22Rv1 (cell line): ENCODE measurements around the gene SYNDIG1L.

ENCODE experiments used
- H3K27ac ChIP-seq: fragments of 450-650 bp; 2 replicates; pipeline ENCODE4 v1.5.1; 2017
- CTCF ChIP-seq: fragments of 450-650 bp; IDR thresholded peaks from 2 replicates; pipeline ENCODE4 v1.5.1; 2017; ENCODE audit warnings: mild to moderate bottlenecking
- ZFX ChIP-seq: fragments of 450-650 bp; IDR thresholded peaks from 2 replicates; pipeline ENCODE4 v1.6.1; 2017; ENCODE audit warnings: antibody characterized with exemption, borderline replicate concordance

Gene SYNDIG1L

GRCh38 chr14:74418031-74418430, 8.0 kb downstream of the SYNDIG1L start:
- no peak for TF ChIP-seq CTCF
- no peak overlapping the region for H3K27ac ChIP-seq

DNA sequence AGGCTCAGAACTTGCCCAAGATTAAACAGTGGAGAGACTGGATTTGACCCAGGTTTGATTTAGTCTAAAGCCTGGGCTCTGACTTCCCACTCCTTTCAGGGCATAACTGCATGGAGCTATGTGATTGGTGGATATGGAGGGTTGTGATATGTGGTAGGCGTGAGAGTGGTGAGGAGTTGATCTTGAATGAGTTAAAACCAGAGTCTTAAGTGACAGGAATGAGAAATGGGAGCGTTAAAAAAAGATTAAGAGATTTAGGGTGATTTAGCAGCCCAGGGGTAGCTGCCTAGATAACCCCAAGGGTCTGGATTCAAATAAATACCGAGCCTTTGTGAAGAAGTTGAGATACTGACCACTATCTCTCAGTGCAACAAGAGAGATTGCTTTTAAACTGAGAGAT, 8.4 kb downstream of the SYNDIG1L start:
- TF ChIP-seq CTCF (no peak), ZFX (no peak)
- H3K27ac ChIP-seq = no peak overlapping the region

- TF ChIP-seq CTCF (no peak), ZFX (no peak)
Measured at GRCh38 chr14:74417201-74417600, 8.8 kb downstream of the SYNDIG1L start.

DNA sequence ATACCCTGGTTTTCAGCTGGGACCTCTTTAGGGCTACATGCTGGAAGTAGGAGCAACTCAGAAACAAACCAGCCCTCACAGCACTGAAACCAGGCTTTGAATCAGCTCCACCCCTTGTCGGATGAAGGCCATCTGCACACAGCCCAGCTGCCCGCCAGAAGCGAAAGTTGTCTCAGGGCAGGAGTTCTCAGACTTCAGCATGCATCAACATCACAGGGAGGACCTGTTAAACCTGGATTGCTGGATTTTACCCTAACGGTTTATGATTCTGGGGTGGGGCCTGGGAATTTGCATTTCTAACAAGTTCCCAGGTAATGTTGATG, 10.9 kb downstream of the SYNDIG1L start:
- TF ChIP-seq ZFX (no peak), CTCF (no peak)
- H3K27ac ChIP-seq = no peak overlapping the region

More at GRCh38 chr14:74417201-74417600, 8.8 kb downstream of the SYNDIG1L start:
- H3K27ac ChIP-seq = no peak overlapping the region

DNA sequence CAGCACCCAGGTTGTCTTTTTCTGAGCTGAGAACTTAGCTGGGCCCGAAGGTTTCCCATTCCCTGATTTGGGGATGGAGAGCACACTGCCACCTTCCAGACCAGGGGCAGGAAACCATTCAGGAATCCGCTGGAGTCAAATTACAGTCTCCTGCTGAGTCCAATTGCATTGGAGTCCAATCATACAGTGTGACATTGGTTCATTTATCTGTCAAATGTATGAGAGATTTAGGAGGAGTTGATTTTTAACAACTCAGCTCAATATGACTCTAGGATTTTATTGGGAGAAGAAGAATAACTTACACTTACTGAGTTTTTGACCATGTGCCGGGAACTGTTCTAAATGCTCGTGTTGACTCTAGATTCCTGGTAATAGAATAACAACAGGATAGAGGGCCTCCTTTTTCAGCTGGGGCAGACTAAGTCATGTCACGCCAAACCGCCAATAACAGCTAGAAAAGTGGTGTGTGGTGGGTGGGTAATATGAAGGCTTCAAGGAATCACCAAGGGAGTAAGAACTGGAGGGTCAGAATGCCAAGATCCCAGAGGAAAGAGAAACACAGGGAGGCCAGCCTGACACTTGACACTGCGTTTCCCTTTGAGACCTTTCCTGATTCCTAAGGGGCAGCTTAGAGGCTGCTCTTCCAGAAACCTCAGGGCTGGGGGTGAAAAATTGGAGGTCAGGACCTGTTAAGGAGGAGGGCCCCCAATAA, 11.5 kb downstream of the SYNDIG1L start:
- TF ChIP-seq ZFX (no peak), CTCF (no peak)
- H3K27ac ChIP-seq = 0 out of 2 replicates have a peak overlapping the region, but pooled peaks have one; percentile 13

GRCh38 chr14:74413627-74414026, 12.4 kb downstream of the SYNDIG1L start:
- TF ChIP-seq CTCF = no peak
- no peak for TF ChIP-seq ZFX
- no peak overlapping the region for H3K27ac ChIP-seq

- TF ChIP-seq CTCF (no peak), ZFX (no peak)
- no peak overlapping the region for H3K27ac ChIP-seq
Measured at GRCh38 chr14:74412753-74413152, 13.3 kb downstream of the SYNDIG1L start.
